AG04449 (cell line): ENCODE data around the gene BBS9.

Experiments
- CTCF ChIA-PET: fragments of 350-600 bp; formaldehyde crosslinking; extraction: SDS; loops from one replicate; lab custom pipeline; 2021; ENCODE audit warnings: antibody characterized with exemption; lab: Yijun Ruan, JAX
- POLR2A ChIA-PET: fragments of 400-600, 350-600 bp; formaldehyde crosslinking; extraction: SDS; loops from one replicate; lab custom pipeline; 2020; ENCODE audit warnings: antibody characterized with exemption, inconsistent platforms; lab: Yijun Ruan, JAX
- DNase-seq: peaks from one replicate; pipeline ENCODE4 v3.0.0-alpha.2; 2010; ENCODE audit warnings: low read depth, low spot score
- H3K4me3 ChIP-seq: 2 replicates; pipeline ENCODE4 v1.5.1; 2011; ENCODE audit warnings: low read depth, mild to moderate bottlenecking, control low read depth, low read length
- CTCF ChIP-seq: IDR thresholded peaks from one replicate; pipeline ENCODE4 v1.5.1; 2011; ENCODE audit warnings: mild to moderate bottlenecking, moderate library complexity, low read length, control low read depth, inconsistent platforms; ENCODE audit not compliant: insufficient read depth; ENCODE audit errors: missing control alignments

BBS9 gene

GRCh38 chr7:33232632-33233145 lies 103.3 kb downstream of the BBS9 start:
- DNase-seq, result no peak
- ChIA-PET POLR2A (no interaction called here), CTCF (interaction anchor here (0.7 to 2.4 kb wide), 3 partner anchors 11 to 227 kb away, joined by 3 to 10 read pairs (median 5); no protein-coding TSS in a partner anchor)
- TF ChIP-seq CTCF, result no peak
- no peak overlapping the region for H3K4me3 ChIP-seq

- POLR2A ChIA-PET, result no interaction called here
- no peak overlapping the region for H3K4me3 ChIP-seq
- CTCF ChIA-PET, result interaction anchor here (0.7 to 2.4 kb wide), 2 partner anchors 10 to 48 kb away, joined by 5 to 10 read pairs; no protein-coding TSS in a partner anchor
- no peak for DNase-seq
- no peak for TF ChIP-seq CTCF
Measured at GRCh38 chr7:33233659-33234058, 104.3 kb downstream of the BBS9 start.

- ChIA-PET CTCF (interaction anchor here (0.7 to 1.7 kb wide), 2 partner anchors 131 to 696 kb away, joined by 3 to 6 read pairs; no protein-coding TSS in a partner anchor), POLR2A (no interaction called here)
- TF ChIP-seq CTCF, result no peak
- no peak overlapping the region for H3K4me3 ChIP-seq
- DNase-seq, result no peak
Measured at GRCh38 chr7:33237036-33237435, 107.7 kb downstream of the BBS9 start.

GRCh38 chr7:33243319-33243881 lies 114.0 kb downstream of the BBS9 start:
- ChIA-PET POLR2A (no interaction called here), CTCF (interaction anchor here (0.5 to 2.8 kb wide), 56 partner anchors 10 to 1077 kb away, joined by 3 to 53 read pairs (median 4); partner anchors contain the start of gene BMPER)
- H3K4me3 ChIP-seq, result no peak overlapping the region
- DNase-seq, result no peak
- peak; percentile 46 for TF ChIP-seq CTCF

GRCh38 chr7:33248671-33249070 lies 119.3 kb downstream of the BBS9 start:
- no peak for TF ChIP-seq CTCF
- H3K4me3 ChIP-seq, result no peak overlapping the region
- ChIA-PET CTCF (no interaction called here), POLR2A (no interaction called here)
- no peak for DNase-seq

- peak; percentile 81 for DNase-seq
- TF ChIP-seq CTCF, result no peak
- ChIA-PET CTCF (interaction anchor here (0.8 kb wide), 1 partner anchor 682 kb away, joined by 4 read pairs; no protein-coding TSS in a partner anchor), POLR2A (no interaction called here)
- no peak overlapping the region for H3K4me3 ChIP-seq
Measured at GRCh38 chr7:33250421-33250871, 121.1 kb downstream of the BBS9 start.
